HEK293T (cell line): ENCODE data around the gene MORN5.

ENCODE experiments used
- ARNT ChIP-seq: fragments of 450-650 bp; IDR thresholded peaks from 2 replicates; pipeline ENCODE4 v1.6.1; 2017; ENCODE audit warnings: mild to moderate bottlenecking
- BHLHE40 ChIP-seq: fragments of 450-650 bp; IDR thresholded peaks from 2 replicates; pipeline ENCODE4 v1.6.1; 2016; ENCODE audit warnings: mild to moderate bottlenecking, moderate library complexity, borderline replicate concordance
- CTBP1 ChIP-seq: fragments of 450-650 bp; IDR thresholded peaks from 2 replicates; pipeline ENCODE4 v1.6.1; 2016; ENCODE audit warnings: borderline replicate concordance
- ELF4 ChIP-seq: fragments of 450-650 bp; IDR thresholded peaks from 2 replicates; pipeline ENCODE4 v1.6.1; 2017; ENCODE audit warnings: antibody characterized with exemption
- FOXM1 ChIP-seq: fragments of 450-650 bp; IDR thresholded peaks from 2 replicates; pipeline ENCODE4 v1.6.1; 2017; ENCODE audit warnings: mild to moderate bottlenecking, borderline replicate concordance
- L3MBTL2 ChIP-seq: fragments of 450-650 bp; conservative IDR thresholded peaks from 2 replicates; pipeline ENCODE4 v1.6.1; 2016; ENCODE audit warnings: mild to moderate bottlenecking
- LEF1 ChIP-seq: fragments of 450-650 bp; IDR thresholded peaks from 2 replicates; pipeline ENCODE4 v1.6.1; 2017; ENCODE audit warnings: mild to moderate bottlenecking, borderline replicate concordance
- NFRKB ChIP-seq: fragments of 450-650 bp; IDR thresholded peaks from 2 replicates; pipeline ENCODE4 v1.6.1; 2016; ENCODE audit warnings: mild to moderate bottlenecking, moderate library complexity
- PKNOX1 ChIP-seq: fragments of 450-650 bp; IDR thresholded peaks from 2 replicates; pipeline ENCODE4 v1.6.1; 2016
- SP1 ChIP-seq: fragments of 450-650 bp; IDR thresholded peaks from 2 replicates; pipeline ENCODE4 v1.6.1; 2017
- SUZ12 ChIP-seq: fragments of 450-650 bp; IDR thresholded peaks from 2 replicates; pipeline ENCODE4 v1.6.1; 2016; ENCODE audit warnings: mild to moderate bottlenecking
- TARDBP ChIP-seq: fragments of 450-650 bp; IDR thresholded peaks from 2 replicates; pipeline ENCODE4 v1.6.1; 2016
- ZNF384 ChIP-seq: fragments of 450-650 bp; IDR thresholded peaks from 2 replicates; pipeline ENCODE4 v1.6.1; 2016

GRCh38 chr9:122197882-122198281, 38.2 kb downstream of the MORN5 start:
- no peak for TF ChIP-seq LEF1
- TF ChIP-seq SUZ12: no peak
- TF ChIP-seq ARNT: no peak
- no peak for TF ChIP-seq CTBP1
- no peak for TF ChIP-seq FOXM1
- no peak for TF ChIP-seq SP1
- no peak for TF ChIP-seq ELF4
- TF ChIP-seq BHLHE40: no peak
- TF ChIP-seq L3MBTL2: no peak
- TF ChIP-seq TARDBP: no peak
- no peak for TF ChIP-seq ZNF384
- no peak for TF ChIP-seq NFRKB
- no peak for TF ChIP-seq PKNOX1
